K562 (cell line): Measurements from ENCODE around the gene FGF1. TPM values are rescaled to one million over a fixed set of nuclear protein-coding genes. Genes with fewer than 3 reads are reported as not detected.
A peak's percentile ranks its signal among the peaks of the same experiment; 100 is the strongest.

Experiments used
- ATF3 ChIP-seq, 2 experiments: fragments of 450-650 bp in 1 of 2; sonication (generic) in 1 of 2; formaldehyde crosslinking in 1 of 2; IDR thresholded peaks in 1 of 2; conservative IDR thresholded peaks in 1 of 2; 2 replicates each; pipeline versions ENCODE4 v1.6.1 to v1.8.1; 2016 to 2023; ENCODE audit warnings: mild to moderate bottlenecking in 2 of 2, moderate library complexity in 2 of 2, inconsistent platforms in 1 of 2, missing genetic modification reagents in 1 of 2
- BHLHE40 ChIP-seq: IDR thresholded peaks from 2 replicates; pipeline ENCODE4 v1.6.1; 2011; ENCODE audit warnings: low read length, improper control_type of control experiment
- CBFA2T2 ChIP-seq: fragments of 450-650 bp; conservative IDR thresholded peaks from 2 replicates; pipeline ENCODE4 v1.6.1; 2017; ENCODE audit warnings: mild to moderate bottlenecking
- CBFA2T3 ChIP-seq: fragments of 450-650 bp; IDR thresholded peaks from 2 replicates; pipeline ENCODE4 v1.6.1; 2017
- CTBP1 ChIP-seq: fragments of 450-650 bp; IDR thresholded peaks from 2 replicates; pipeline ENCODE4 v1.6.1; 2016; ENCODE audit warnings: borderline replicate concordance
- CTCF ChIP-seq, 3 experiments: IDR thresholded peaks in 2 of 3; conservative IDR thresholded peaks in 1 of 3; 2 replicates each; pipeline ENCODE4 v1.5.1; 2011 to 2012; ENCODE audit warnings: low read length in 3 of 3, mild to moderate bottlenecking in 3 of 3, control low read depth in 2 of 3, improper control_type of control experiment in 1 of 3, inconsistent platforms in 1 of 3, low read depth in 1 of 3, mixed read lengths in 1 of 3, moderate library complexity in 1 of 3; ENCODE audit not compliant: insufficient read depth in 2 of 3
- EWSR1 ChIP-seq: fragments of 450-650 bp; IDR thresholded peaks from 2 replicates; pipeline ENCODE4 v1.6.1; 2018; ENCODE audit warnings: borderline replicate concordance, mild to moderate bottlenecking, low read depth, moderate library complexity; ENCODE audit not compliant: partially characterized antibody
- KAT8 ChIP-seq: fragments of 450-650 bp; IDR thresholded peaks from 2 replicates; pipeline ENCODE4 v1.6.1; 2016; ENCODE audit warnings: low read depth, mild to moderate bottlenecking
- MTF1 ChIP-seq: fragments of 250-450 bp; sonication (Bioruptor Pico); IDR thresholded peaks from 2 replicates; pipeline ENCODE4 v1.9.0; 2021; ENCODE audit warnings: moderate library complexity, mild to moderate bottlenecking, inconsistent platforms, borderline replicate concordance
- NCOA2 ChIP-seq, 2 experiments: fragments of 450-650 bp; IDR thresholded peaks; 2 replicates each; pipeline ENCODE4 v1.6.1; 2018; ENCODE audit warnings: mild to moderate bottlenecking in 2 of 2, moderate library complexity in 1 of 2; ENCODE audit not compliant: partially characterized antibody in 2 of 2
- NFE2L1 ChIP-seq: fragments of 450-650 bp; IDR thresholded peaks from 2 replicates; pipeline ENCODE4 v1.6.1; 2016; ENCODE audit warnings: missing genetic modification characterization, low read depth, mild to moderate bottlenecking, missing compliant biosample characterization, moderate library complexity, borderline replicate concordance
- PRPF4 ChIP-seq: fragments of 200-400 bp; formaldehyde crosslinking; IDR thresholded peaks from one replicate; pipeline ENCODE4 v1.6.1; 2017; ENCODE audit warnings: low read length, low read depth, mild to moderate bottlenecking; ENCODE audit not compliant: insufficient read depth, poor library complexity, severe bottlenecking
- PTRF ChIP-seq: fragments of 450-650 bp; IDR thresholded peaks from 2 replicates; pipeline ENCODE4 v1.6.1; 2016; ENCODE audit warnings: mild to moderate bottlenecking, missing genetic modification characterization, missing compliant biosample characterization
- SMAD1 ChIP-seq: fragments of 150-350 bp; IDR thresholded peaks from 2 replicates; pipeline ENCODE4 v1.6.1; 2014; ENCODE audit warnings: low read length, low read depth; ENCODE audit not compliant: partially characterized antibody
- SMARCC2 ChIP-seq: fragments of 450-650 bp; IDR thresholded peaks from 2 replicates; pipeline ENCODE4 v1.6.1; 2017; ENCODE audit warnings: antibody characterized with exemption, moderate library complexity, mild to moderate bottlenecking, low read depth
- TAL1 ChIP-seq: fragments of 450-650 bp; IDR thresholded peaks from 2 replicates; pipeline ENCODE4 v1.6.1; 2016; ENCODE audit warnings: mild to moderate bottlenecking
- TRIM24 ChIP-seq, 2 experiments: fragments of 450-650 bp; IDR thresholded peaks; 2 replicates each; pipeline ENCODE4 v1.6.1; 2016
- U2AF1 ChIP-seq: fragments of 200-400 bp; formaldehyde crosslinking; optimal IDR thresholded peaks from 2 replicates; pipeline ENCODE3; 2017; ENCODE audit warnings: mild to moderate bottlenecking, low read depth, low read length, moderate library complexity
- YY1 ChIP-seq, 3 experiments: IDR thresholded peaks; 2 replicates each; pipeline ENCODE4 v1.6.1; 2011; ENCODE audit warnings: low read length in 2 of 3, mild to moderate bottlenecking in 2 of 3, moderate library complexity in 2 of 3, borderline replicate concordance in 1 of 3, control low read depth in 1 of 3, low read depth in 1 of 3; ENCODE audit not compliant: insufficient read depth in 3 of 3, insufficient replicate concordance in 2 of 3, control insufficient read depth in 1 of 3, insufficient read length in 1 of 3; ENCODE audit errors: extremely low read depth in 1 of 3
- ZBTB7A ChIP-seq: IDR thresholded peaks from 2 replicates; pipeline ENCODE4 v1.6.1; 2011; ENCODE audit warnings: low read depth, mild to moderate bottlenecking, low read length, moderate library complexity, borderline replicate concordance; ENCODE audit not compliant: control insufficient read depth
- ZFX ChIP-seq: sonication (generic); formaldehyde crosslinking; IDR thresholded peaks from 2 replicates; pipeline ENCODE4 v1.8.0; 2022; ENCODE audit warnings: mild to moderate bottlenecking, missing genetic modification reagents, moderate library complexity
- ZNF280A ChIP-seq: fragments of 450-650 bp; IDR thresholded peaks from 2 replicates; pipeline ENCODE4 v1.6.1; 2018; ENCODE audit warnings: mild to moderate bottlenecking, low read depth; ENCODE audit not compliant: partially characterized antibody
- ZNF583 ChIP-seq: fragments of 250-450 bp; sonication (Bioruptor Pico); IDR thresholded peaks from 2 replicates; pipeline ENCODE4 v1.4.0; 2020
- polyA plus RNA-seq, 8 experiments: library from polyadenylated mRNA; depleted of rRNA in 4 of 8; stranded (reverse) in 5 of 8; unstranded in 3 of 8; fragments of >200 nt; fragmentation: Nextera tagmentation in 2 of 8; fragmentation: Illumina TruSeq in 1 of 8; extraction: Ambion mirVana in 2 of 8; extraction: Trizol in 1 of 8; gene quantifications; 2 replicates each; pipeline versions ENCODE4 v1.2.1 to v1.2.3, GENCODE V29; 2011 to 2014; ENCODE audit warnings: inconsistent platforms in 1 of 8, missing spikeins in 1 of 8
- total RNA-seq, 7 experiments: library from RNA; depleted of rRNA in 6 of 7; stranded (reverse); fragments of >200 nt in 6 of 7; fragmentation: Illumina TruSeq in 2 of 7; extraction: Trizol in 2 of 7; gene quantifications; 2 replicates each; pipeline versions ENCODE4 v1.2.1 to v1.2.3, GENCODE V29; 2011 to 2021; ENCODE audit warnings: low replicate concordance in 1 of 7

Gene FGF1
- total and polyA plus RNA-seq, 9 of the 15 experiments (the other 6 are each of a cell fraction or from before 2014, with no cell fraction given), result not detected

- TF ChIP-seq ATF3 (IDR thresholded peaks at IDR 0.05) (peak; percentile 59; the same call in 1 of the 2 replicates), ATF3 (CRISPR knock-in tag; conservative IDR thresholded peaks at IDR 0.05) (no peak), SMARCC2 (no peak), U2AF1 (no peak), YY1 (IDR thresholded peaks at IDR 0.05; ENCODE audit: borderline replicate concordance in 1 of 3, control insufficient read depth in 1 of 3, extremely low read depth in 1 of 3, insufficient read depth in 3 of 3, insufficient read length in 1 of 3, insufficient replicate concordance in 2 of 3, low read depth in 1 of 3, low read length in 2 of 3) (no peak), BHLHE40 (no peak), ZBTB7A (no peak), CBFA2T2 (0 out of 2 replicates have a peak, but pooled peaks have one; percentile 27), PTRF (no peak), CTCF (IDR thresholded peaks at IDR 0.05 in 2 of 3, conservative IDR thresholded peaks at IDR 0.05 in 1 of 3; ENCODE audit: insufficient read depth in 2 of 3, low read depth in 1 of 3, low read length in 3 of 3) (no peak), PRPF4 (no peak), TRIM24 (IDR thresholded peaks at IDR 0.05) (peak; percentile 60 to 70; a peak in 2 of 4 replicates), EWSR1 (no peak), CTBP1 (peak; percentile 77), NCOA2 (IDR thresholded peaks at IDR 0.05; ENCODE audit: partially characterized antibody in 2 of 2) (no peak), ZFX (CRISPR knock-in tag) (no peak), SMAD1 (no peak), KAT8 (no peak), MTF1 (CRISPR knock-in tag) (no peak), ZNF280A (no peak), TAL1 (peak; percentile 47), ZNF583 (CRISPR knock-in tag) (no peak), CBFA2T3 (peak; percentile 23; the same call in 1 of the 2 replicates), NFE2L1 (tag) (no peak)
Observed at GRCh38 chr5:142627383-142628217, 58.3 kb downstream of the FGF1 start (continued).
